GM21381 (cell line): ENCODE measurements around the gene MTCL1.

Source experiments
- ATAC-seq: cut with Tn5 transposase; IDR thresholded peaks from one replicate; pipeline ENCODE4 v1.9.1; 2021; ENCODE audit warnings: mild to moderate bottlenecking, moderate library complexity; ENCODE audit not compliant: unreplicated experiment

Gene MTCL1

GRCh38 chr18:8854962-8855361, 149.6 kb downstream of the MTCL1 start:
- ATAC-seq = no peak

GRCh38 chr18:8856212-8856611, 150.9 kb downstream of the MTCL1 start:
- ATAC-seq = no peak

- no peak for ATAC-seq
Observed at GRCh38 chr18:8856769-8857393, 151.5 kb downstream of the MTCL1 start.

- no peak for ATAC-seq
Observed at GRCh38 chr18:8857806-8858205, 152.4 kb downstream of the MTCL1 start.

GRCh38 chr18:8858888-8859511, 153.6 kb downstream of the MTCL1 start:
- ATAC-seq = no peak

GRCh38 chr18:8860845-8861642, 155.7 kb downstream of the MTCL1 start:
- no peak for ATAC-seq

- ATAC-seq = no peak
Observed at GRCh38 chr18:8863427-8863826, 158.1 kb downstream of the MTCL1 start.

GRCh38 chr18:8865934-8866333, 160.6 kb downstream of the MTCL1 start:
- no peak for ATAC-seq

- ATAC-seq = no peak
Observed at GRCh38 chr18:8866679-8867078, 161.3 kb downstream of the MTCL1 start.

GRCh38 chr18:8868276-8868675, 162.9 kb downstream of the MTCL1 start:
- ATAC-seq = no peak

- ATAC-seq = no peak
Observed at GRCh38 chr18:8868779-8869415, 163.5 kb downstream of the MTCL1 start.

GRCh38 chr18:8869696-8870095, 164.3 kb downstream of the MTCL1 start:
- no peak for ATAC-seq

- no peak for ATAC-seq
Observed at GRCh38 chr18:8870528-8870927, 165.2 kb downstream of the MTCL1 start.

GRCh38 chr18:8871489-8871888, 166.1 kb downstream of the MTCL1 start:
- ATAC-seq = no peak

GRCh38 chr18:8874872-8875271, 169.5 kb downstream of the MTCL1 start:
- no peak for ATAC-seq

- ATAC-seq = no peak
Observed at GRCh38 chr18:8876887-8877286, 171.5 kb downstream of the MTCL1 start.

GRCh38 chr18:8881103-8881502, 175.7 kb downstream of the MTCL1 start:
- ATAC-seq = no peak
